WTC11 (cell line): ENCODE data around the gene GATC. TPM values are rescaled to one million over a fixed set of nuclear protein-coding genes. Genes with fewer than 3 reads are reported as not detected.

ENCODE experiments used
- ATAC-seq: fragments of 200-7000 bp; cut with Tn5 transposase; 2 replicates; pipeline ENCODE4 v1.10.0; 2021; ENCODE audit warnings: mild to moderate bottlenecking, moderate library complexity
- CTCF ChIA-PET: fragments of 300-600 bp; sonication (Branson Sonifier 250); formaldehyde crosslinking; loops from one replicate; lab custom pipeline; 2021; ENCODE audit warnings: antibody characterized with exemption; lab: Charles Lee
- POLR2A ChIA-PET: fragments of 350-600 bp; sonication (Branson Sonifier 250); formaldehyde crosslinking; loops from one replicate; lab custom pipeline; 2021; ENCODE audit warnings: antibody characterized with exemption; lab: Charles Lee
- DNase-seq: peaks from one replicate; pipeline ENCODE4 v3.0.0; 2021; ENCODE audit warnings: low spot score
- H3K27ac Mint-ChIP-seq: 2 replicates; pipeline ENCODE4 v1.8.0; 2021; ENCODE audit warnings: mixed read lengths
- H3K27me3 Mint-ChIP-seq: 2 replicates; pipeline ENCODE4 v1.8.0; 2021; ENCODE audit warnings: low read depth, mild to moderate bottlenecking, moderate library complexity, mixed read lengths
- H3K36me3 Mint-ChIP-seq: 2 replicates; pipeline ENCODE4 v1.8.0; 2021; ENCODE audit warnings: mixed read lengths
- H3K4me1 Mint-ChIP-seq: 2 replicates; pipeline ENCODE4 v1.8.0; 2022; ENCODE audit warnings: mixed read lengths
- H3K4me3 Mint-ChIP-seq: 2 replicates; pipeline ENCODE4 v1.8.0; 2021; ENCODE audit warnings: mild to moderate bottlenecking, moderate library complexity, mixed read lengths
- H3K9me3 Mint-ChIP-seq: 2 replicates; pipeline ENCODE4 v1.8.0; 2021; ENCODE audit warnings: mixed read lengths
- E2F4 ChIP-seq: sonication (generic); formaldehyde crosslinking; IDR thresholded peaks from 2 replicates; pipeline ENCODE4 v1.8.1; 2022; ENCODE audit warnings: low read depth, mild to moderate bottlenecking, moderate library complexity, missing genetic modification reagents, borderline replicate concordance
- FOXK1 ChIP-seq: sonication (generic); formaldehyde crosslinking; IDR thresholded peaks from 2 replicates; pipeline ENCODE4 v1.8.0; 2022; ENCODE audit warnings: mild to moderate bottlenecking, moderate library complexity, missing genetic modification reagents
- GRHL2 ChIP-seq: fragments of 250-450 bp; sonication (Bioruptor Pico); IDR thresholded peaks from 2 replicates; pipeline ENCODE4 v1.8.0; 2022; ENCODE audit warnings: mild to moderate bottlenecking, moderate library complexity; ENCODE audit not compliant: insufficient replicate concordance, severe bottlenecking
- HMGA2 ChIP-seq: fragments of 250-450 bp; sonication (Bioruptor Pico); IDR thresholded peaks from 2 replicates; pipeline ENCODE4 v1.4.0; 2021; ENCODE audit warnings: mild to moderate bottlenecking, moderate library complexity
- JUN ChIP-seq: sonication (generic); formaldehyde crosslinking; IDR thresholded peaks from 2 replicates; pipeline ENCODE4 v1.8.0; 2023; ENCODE audit warnings: mild to moderate bottlenecking, missing genetic modification reagents
- NR2C2 ChIP-seq: sonication (generic); formaldehyde crosslinking; IDR thresholded peaks from 2 replicates; pipeline ENCODE4 v1.8.0; 2022; ENCODE audit warnings: mild to moderate bottlenecking, missing genetic modification reagents
- SP1 ChIP-seq: sonication (generic); formaldehyde crosslinking; conservative IDR thresholded peaks from 2 replicates; pipeline ENCODE4 v1.8.1; 2022; ENCODE audit warnings: missing genetic modification reagents
- ZNF121 ChIP-seq: sonication (generic); formaldehyde crosslinking; IDR thresholded peaks from 2 replicates; pipeline ENCODE4 v1.8.0; 2023; ENCODE audit warnings: missing genetic modification reagents
- ZNF425 ChIP-seq: fragments of 250-450 bp; sonication (Bioruptor Pico); conservative IDR thresholded peaks from 2 replicates; pipeline ENCODE4 v1.9.0; 2021; ENCODE audit warnings: mild to moderate bottlenecking
- ZNF671 ChIP-seq: fragments of 250-450 bp; sonication (Bioruptor Pico); IDR thresholded peaks from 2 replicates; pipeline ENCODE4 v1.8.0; 2021; ENCODE audit warnings: mild to moderate bottlenecking
- total RNA-seq: library from RNA; stranded (reverse); gene quantifications from 3 replicates; pipeline ENCODE4 v1.2.3, GENCODE V29; 2021
- TF ChIP-seq, protein P1 (sequence below): sonication (generic); formaldehyde crosslinking; IDR thresholded peaks from 2 replicates; pipeline ENCODE4 v1.8.1; 2022; ENCODE audit warnings: low read depth, missing genetic modification reagents, borderline replicate concordance
- TF ChIP-seq, protein P2 (sequence below): sonication (generic); formaldehyde crosslinking; IDR thresholded peaks from 2 replicates; pipeline ENCODE4 v1.8.1; 2023; ENCODE audit warnings: mild to moderate bottlenecking, missing genetic modification reagents, borderline replicate concordance
- TF ChIP-seq, protein P3 (sequence below): fragments of 250-450 bp; sonication (Bioruptor Pico); IDR thresholded peaks from 2 replicates; pipeline ENCODE4 v1.9.0; 2021; ENCODE audit warnings: mild to moderate bottlenecking, borderline replicate concordance

Gene GATC
- total RNA-seq, 1 experiment from 2014 or later = 33.9 TPM

- H3K4me3 Mint-ChIP-seq = no peak overlapping the region
- DNase-seq (no peak), ATAC-seq (no peak)
- no peaks in the 10 kb centered on the region for H3K27me3 Mint-ChIP-seq
- H3K9me3 Mint-ChIP-seq = no peaks in the 10 kb centered on the region
- TF ChIP-seq E2F4 = no peak
- POLR2A ChIA-PET = no interaction called here
- no peak overlapping the region for H3K27ac Mint-ChIP-seq
- CTCF ChIA-PET = interaction anchor here (1.0 to 1.5 kb wide), 4 partner anchors 15 to 225 kb away, joined by 3 to 4 read pairs (median 3); no protein-coding TSS in a partner anchor
- peaks cover 38% of the 10 kb centered on the region for H3K36me3 Mint-ChIP-seq
- H3K4me1 Mint-ChIP-seq = no peaks in the 10 kb centered on the region
Measured at GRCh38 chr12:120453060-120453750, 7.0 kb downstream of the GATC start.

- Mint-ChIP-seq H3K4me3 (no peak overlapping the region), H3K4me1 (no peaks in the 10 kb centered on the region), H3K27me3 (no peaks in the 10 kb centered on the region), H3K36me3 (peaks cover 43% of the 10 kb centered on the region), H3K9me3 (no peaks in the 10 kb centered on the region), H3K27ac (no peak overlapping the region)
- no peak for TF ChIP-seq HMGA2 (CRISPR knock-in tag)
- TF ChIP-seq, protein P1, sequence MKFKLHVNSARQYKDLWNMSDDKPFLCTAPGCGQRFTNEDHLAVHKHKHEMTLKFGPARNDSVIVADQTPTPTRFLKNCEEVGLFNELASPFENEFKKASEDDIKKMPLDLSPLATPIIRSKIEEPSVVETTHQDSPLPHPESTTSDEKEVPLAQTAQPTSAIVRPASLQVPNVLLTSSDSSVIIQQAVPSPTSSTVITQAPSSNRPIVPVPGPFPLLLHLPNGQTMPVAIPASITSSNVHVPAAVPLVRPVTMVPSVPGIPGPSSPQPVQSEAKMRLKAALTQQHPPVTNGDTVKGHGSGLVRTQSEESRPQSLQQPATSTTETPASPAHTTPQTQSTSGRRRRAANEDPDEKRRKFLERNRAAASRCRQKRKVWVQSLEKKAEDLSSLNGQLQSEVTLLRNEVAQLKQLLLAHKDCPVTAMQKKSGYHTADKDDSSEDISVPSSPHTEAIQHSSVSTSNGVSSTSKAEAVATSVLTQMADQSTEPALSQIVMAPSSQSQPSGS (CRISPR knock-in tag) = no peak
- TF ChIP-seq, protein P2, sequence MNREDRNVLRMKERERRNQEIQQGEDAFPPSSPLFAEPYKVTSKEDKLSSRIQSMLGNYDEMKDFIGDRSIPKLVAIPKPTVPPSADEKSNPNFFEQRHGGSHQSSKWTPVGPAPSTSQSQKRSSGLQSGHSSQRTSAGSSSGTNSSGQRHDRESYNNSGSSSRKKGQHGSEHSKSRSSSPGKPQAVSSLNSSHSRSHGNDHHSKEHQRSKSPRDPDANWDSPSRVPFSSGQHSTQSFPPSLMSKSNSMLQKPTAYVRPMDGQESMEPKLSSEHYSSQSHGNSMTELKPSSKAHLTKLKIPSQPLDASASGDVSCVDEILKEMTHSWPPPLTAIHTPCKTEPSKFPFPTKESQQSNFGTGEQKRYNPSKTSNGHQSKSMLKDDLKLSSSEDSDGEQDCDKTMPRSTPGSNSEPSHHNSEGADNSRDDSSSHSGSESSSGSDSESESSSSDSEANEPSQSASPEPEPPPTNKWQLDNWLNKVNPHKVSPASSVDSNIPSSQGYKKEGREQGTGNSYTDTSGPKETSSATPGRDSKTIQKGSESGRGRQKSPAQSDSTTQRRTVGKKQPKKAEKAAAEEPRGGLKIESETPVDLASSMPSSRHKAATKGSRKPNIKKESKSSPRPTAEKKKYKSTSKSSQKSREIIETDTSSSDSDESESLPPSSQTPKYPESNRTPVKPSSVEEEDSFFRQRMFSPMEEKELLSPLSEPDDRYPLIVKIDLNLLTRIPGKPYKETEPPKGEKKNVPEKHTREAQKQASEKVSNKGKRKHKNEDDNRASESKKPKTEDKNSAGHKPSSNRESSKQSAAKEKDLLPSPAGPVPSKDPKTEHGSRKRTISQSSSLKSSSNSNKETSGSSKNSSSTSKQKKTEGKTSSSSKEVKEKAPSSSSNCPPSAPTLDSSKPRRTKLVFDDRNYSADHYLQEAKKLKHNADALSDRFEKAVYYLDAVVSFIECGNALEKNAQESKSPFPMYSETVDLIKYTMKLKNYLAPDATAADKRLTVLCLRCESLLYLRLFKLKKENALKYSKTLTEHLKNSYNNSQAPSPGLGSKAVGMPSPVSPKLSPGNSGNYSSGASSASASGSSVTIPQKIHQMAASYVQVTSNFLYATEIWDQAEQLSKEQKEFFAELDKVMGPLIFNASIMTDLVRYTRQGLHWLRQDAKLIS (CRISPR knock-in tag) = no peak
- no peak for TF ChIP-seq GRHL2
- TF ChIP-seq ZNF121 (CRISPR knock-in tag) = no peak
- no peak for TF ChIP-seq NR2C2 (CRISPR knock-in tag)
- no peak for TF ChIP-seq SP1
- TF ChIP-seq, protein P3, sequence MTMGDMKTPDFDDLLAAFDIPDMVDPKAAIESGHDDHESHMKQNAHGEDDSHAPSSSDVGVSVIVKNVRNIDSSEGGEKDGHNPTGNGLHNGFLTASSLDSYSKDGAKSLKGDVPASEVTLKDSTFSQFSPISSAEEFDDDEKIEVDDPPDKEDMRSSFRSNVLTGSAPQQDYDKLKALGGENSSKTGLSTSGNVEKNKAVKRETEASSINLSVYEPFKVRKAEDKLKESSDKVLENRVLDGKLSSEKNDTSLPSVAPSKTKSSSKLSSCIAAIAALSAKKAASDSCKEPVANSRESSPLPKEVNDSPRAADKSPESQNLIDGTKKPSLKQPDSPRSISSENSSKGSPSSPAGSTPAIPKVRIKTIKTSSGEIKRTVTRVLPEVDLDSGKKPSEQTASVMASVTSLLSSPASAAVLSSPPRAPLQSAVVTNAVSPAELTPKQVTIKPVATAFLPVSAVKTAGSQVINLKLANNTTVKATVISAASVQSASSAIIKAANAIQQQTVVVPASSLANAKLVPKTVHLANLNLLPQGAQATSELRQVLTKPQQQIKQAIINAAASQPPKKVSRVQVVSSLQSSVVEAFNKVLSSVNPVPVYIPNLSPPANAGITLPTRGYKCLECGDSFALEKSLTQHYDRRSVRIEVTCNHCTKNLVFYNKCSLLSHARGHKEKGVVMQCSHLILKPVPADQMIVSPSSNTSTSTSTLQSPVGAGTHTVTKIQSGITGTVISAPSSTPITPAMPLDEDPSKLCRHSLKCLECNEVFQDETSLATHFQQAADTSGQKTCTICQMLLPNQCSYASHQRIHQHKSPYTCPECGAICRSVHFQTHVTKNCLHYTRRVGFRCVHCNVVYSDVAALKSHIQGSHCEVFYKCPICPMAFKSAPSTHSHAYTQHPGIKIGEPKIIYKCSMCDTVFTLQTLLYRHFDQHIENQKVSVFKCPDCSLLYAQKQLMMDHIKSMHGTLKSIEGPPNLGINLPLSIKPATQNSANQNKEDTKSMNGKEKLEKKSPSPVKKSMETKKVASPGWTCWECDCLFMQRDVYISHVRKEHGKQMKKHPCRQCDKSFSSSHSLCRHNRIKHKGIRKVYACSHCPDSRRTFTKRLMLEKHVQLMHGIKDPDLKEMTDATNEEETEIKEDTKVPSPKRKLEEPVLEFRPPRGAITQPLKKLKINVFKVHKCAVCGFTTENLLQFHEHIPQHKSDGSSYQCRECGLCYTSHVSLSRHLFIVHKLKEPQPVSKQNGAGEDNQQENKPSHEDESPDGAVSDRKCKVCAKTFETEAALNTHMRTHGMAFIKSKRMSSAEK (CRISPR knock-in tag) = no peak
- TF ChIP-seq ZNF671 (CRISPR knock-in tag) = no peak
- TF ChIP-seq ZNF425 (CRISPR knock-in tag) = no peak
- no peak for TF ChIP-seq FOXK1 (CRISPR knock-in tag)
- TF ChIP-seq JUN (CRISPR knock-in tag) = no peak
- ATAC-seq (peak; percentile 84), DNase-seq (no peak)
- ChIA-PET POLR2A (no interaction called here), CTCF (interaction anchor here (1.0 to 1.5 kb wide), 5 partner anchors 14 to 195 kb away, joined by 3 to 6 read pairs (median 3); no protein-coding TSS in a partner anchor)
Measured at GRCh38 chr12:120453977-120454376, 7.7 kb downstream of the GATC start.
